Germinal center (tissue), 1 donor: ENCODE data around the gene XPR1.
A peak's percentile ranks its signal among the peaks of the same experiment; 100 is the strongest.
"Not testable (repeated sequence)": the region's sequence is repeated elsewhere in the genome, so short reads cannot be mapped to it uniquely, and the experiment has no call there.

Experiments used
- DNase-seq: peaks from one replicate; pipeline ENCODE4 v3.0.0; 2012; ENCODE audit warnings: mixed read lengths, low spot score

XPR1 gene

GRCh38 chr1:180722586-180722985 is 90.8 kb downstream of the XPR1 start:
- DNase-seq, result no peak

DNA sequence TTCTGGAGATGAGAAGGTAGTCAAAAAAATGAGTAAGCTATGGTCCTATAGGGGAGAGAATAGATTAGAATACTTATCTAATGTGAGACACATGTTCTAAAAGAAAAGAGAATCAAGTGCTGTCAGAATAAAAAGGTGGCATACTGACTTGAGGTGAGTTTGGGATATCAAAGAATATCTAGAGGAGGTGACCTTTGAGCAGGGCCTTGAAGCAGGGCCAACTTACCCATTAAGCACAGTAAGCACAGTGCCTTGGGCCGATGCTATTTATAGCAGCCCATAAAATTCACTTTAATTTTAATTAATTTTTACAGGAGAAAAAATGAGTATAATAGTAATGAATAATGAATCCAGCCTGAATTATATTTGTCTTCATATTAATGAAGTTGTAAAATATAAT is 92.2 kb downstream of the XPR1 start:
- DNase-seq, result no peak

DNA sequence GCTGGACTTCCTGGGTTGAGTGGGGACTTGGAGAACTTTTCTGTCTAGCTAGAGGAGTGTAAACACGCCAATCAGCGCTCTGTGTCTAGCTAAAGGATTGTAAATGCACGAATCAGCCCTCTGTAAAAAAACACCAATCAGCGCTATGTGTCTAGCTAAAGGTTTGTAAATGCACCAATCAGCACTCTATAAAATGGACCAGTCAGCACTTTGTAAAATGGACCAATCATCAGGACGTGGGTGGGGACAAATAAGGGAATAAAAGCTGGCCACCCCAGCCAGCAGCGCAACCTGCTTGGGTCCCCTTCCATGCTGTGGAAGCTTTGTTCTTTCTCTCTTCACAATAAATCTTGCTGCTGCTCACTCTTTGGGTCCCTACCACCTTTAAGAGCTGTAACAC is 94.2 kb downstream of the XPR1 start:
- not testable (repeated sequence) for DNase-seq

GRCh38 chr1:180727751-180728150 is 95.9 kb downstream of the XPR1 start:
- DNase-seq, result not testable (repeated sequence)

GRCh38 chr1:180728472-180729106 is 96.8 kb downstream of the XPR1 start:
- no peak for DNase-seq

DNA sequence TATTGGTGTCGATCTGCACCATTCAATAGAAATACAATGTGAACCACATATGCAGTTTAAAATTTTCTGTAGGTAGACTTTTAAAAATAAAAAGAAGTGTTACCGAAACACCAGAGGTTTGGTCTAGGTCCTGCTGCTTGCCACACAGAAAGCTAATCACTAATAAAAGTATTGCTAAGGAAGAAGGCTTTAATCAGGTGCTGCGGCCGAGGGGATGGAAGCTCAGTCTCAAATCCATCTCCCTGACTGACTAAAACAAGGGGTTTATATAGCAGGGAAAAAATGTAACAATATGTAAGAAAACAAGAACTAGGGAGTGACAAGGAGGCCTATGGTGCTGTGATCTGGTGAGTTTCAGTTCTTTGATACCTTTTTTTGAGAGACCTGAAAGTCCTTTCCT is 99.3 kb downstream of the XPR1 start:
- no peak for DNase-seq

DNA sequence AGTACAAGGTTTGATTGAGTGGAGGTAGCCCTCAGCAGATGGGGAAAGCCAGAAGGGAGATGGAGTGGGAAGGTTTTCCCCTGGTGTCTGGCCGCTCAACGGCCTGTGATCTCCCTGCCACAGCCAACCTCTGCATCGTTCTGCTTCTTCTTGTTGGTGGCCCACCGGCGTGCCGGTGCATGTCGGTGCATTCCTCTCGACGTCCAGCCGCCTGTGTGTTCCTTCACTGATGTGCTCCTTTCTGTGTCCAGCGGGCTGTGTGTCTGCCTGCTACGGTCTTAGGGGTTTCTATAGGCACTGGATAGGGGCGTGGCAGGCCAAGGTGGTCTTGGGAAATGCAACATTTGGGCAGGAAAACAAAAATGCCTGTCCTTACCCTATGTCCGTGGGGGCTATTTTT is 101.0 kb downstream of the XPR1 start:
- DNase-seq, result no peak

DNA sequence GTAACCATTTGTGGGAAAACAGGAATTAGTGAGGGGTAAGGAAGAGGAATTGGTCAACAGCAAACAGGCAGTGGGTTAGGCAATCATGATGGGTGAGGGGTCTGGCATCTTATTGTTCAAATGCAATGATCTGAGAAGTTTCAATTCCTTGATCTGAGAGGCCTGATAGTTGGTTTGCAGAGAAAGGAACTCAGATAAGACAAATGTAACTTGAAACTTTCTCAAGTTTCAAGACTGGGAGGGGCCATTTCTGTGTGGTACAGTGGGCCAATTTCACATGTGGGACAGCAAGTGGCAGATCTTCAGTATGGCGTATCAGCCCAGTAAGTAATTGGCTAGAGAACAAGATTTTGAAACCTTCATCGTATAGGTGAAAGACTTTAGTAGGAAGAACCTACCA is 102.5 kb downstream of the XPR1 start:
- DNase-seq, result no peak

DNA sequence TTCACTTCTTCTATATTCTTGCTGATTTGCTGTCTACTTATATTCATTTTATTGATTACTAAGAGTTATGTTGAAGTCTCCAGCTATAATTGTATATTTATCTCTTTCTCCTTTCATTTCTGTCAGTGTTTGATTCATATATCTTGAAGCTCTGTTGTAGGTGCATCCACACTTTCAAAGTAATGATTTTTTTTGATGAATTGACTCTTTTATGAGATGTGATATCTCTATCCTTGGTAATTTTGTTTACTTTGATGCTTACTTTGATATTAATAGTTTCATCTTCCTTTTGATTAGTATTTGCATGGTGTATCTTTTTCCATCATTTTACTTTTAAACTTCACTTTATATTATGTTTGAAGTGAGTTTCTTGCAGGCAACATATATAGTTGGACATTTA is 110.8 kb downstream of the XPR1 start:
- DNase-seq, result no peak

DNA sequence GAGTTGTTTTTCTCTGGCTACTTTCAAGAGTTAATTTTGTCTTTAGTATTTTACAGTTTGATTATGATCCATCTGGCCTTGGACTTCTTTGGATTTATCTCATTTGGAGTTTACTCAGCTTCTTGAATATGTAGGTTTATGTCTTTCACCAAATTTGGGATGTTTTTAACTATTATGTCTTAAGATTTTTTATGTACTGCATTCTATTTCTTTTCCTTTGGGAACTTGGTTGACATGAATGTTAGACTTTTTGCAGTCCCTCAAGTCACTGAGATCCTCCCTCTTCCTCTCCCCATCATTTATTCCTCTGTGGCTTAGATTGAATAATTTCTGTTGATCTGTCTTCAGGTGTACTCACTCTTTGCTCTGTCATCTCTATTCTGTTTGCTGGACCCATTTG is 112.0 kb downstream of the XPR1 start:
- DNase-seq, result no peak

DNA sequence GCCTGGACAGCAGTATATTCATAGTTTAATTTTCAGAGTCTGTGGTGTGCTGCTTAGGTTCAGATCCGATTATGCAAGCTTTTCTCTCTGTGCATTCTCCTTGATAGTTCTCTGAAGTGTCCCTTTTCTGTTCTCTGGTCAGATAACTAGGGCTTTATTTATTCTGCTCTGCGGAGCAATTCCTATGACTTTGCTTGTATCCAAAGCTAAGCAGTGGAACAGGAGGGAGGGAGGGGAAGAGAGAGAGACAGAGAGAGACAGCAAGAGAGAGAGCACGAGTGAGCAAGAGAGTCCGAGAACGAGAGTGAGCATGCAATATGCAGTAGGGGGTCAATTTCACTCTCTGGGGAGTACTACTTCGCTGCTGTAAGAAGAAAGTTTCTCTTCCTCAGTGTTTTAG is 113.3 kb downstream of the XPR1 start:
- no peak for DNase-seq

DNA sequence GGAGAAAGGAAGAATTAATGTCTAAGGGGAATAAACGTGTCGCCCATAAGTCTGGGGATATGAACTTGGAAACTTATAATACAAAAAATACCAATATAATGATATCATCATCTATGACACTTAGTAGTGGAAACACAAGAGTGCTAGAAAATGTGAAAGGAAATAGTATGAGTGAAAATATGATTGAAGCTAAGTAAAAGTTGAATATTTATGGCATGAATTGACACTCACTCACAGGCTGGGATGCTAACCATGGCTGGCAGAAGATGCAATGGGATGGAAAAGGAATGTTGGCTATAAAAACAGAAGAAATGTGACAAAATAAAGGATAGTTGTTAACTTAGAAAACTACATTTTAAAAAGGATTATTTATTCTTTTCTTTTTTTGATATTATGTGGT is 120.1 kb downstream of the XPR1 start:
- DNase-seq, result no peak

DNA sequence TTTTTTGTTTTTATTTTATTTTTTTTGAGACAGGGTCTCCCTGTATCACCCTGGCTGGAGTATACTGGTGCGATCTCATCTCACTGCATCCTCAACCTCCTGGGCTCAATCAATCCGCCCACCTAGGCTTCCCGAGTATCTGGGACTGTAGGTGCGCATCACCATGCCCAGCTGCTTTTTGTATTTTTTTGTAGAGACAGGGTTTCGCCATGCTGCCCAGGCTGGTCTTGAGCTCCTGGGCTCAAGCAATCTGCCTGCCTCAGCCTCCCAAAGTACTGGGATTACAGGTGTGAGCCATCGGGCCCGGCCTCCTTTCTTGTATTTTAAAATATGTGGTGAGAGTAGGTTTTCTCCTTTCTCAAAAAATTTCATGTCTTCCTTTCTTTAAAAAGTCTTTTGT is 122.6 kb downstream of the XPR1 start:
- no peak for DNase-seq

DNA sequence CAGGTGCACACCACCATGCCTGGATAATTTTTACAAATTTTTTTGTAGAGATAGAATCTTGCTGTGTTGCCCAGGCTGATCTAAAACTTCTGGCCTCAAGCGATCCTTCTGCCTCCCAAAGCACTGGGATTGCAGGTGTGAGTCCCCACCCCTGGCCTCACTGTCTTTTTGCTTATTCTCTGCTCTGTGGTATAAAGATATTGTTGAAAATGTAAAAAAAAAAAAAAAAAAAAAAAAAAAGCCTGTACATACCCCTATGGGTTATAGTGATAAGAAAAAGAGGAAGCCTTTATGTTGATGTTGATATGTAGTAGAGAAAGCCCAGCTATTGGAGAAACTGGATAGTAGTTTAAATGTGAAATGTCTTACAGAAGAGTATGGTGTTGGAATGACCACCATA is 125.8 kb downstream of the XPR1 start:
- no peak for DNase-seq

GRCh38 chr1:180762796-180763195 is 131.0 kb downstream of the XPR1 start:
- DNase-seq, result no peak

DNA sequence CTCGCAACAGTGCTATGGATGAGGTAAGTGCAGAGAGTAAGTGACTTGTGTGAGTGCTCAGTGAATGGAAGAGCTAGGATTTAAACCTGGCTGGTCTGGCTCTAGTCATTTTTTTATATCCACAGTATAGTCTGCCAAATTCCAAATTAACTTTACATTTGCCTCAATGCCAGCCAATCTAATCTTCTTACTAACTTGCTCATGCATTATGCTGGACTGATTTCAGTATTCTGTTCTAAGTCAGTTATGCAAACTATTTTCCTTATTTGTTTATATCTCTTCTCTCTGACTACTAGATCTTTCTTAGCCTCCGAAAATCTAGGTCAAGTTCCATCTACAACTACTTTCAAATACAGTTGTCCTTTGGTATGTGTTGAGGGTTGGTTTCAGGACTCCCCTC is 133.3 kb downstream of the XPR1 start:
- no peak for DNase-seq

- DNase-seq, result no peak
Measured at GRCh38 chr1:180769889-180770288, 138.1 kb downstream of the XPR1 start.

DNA sequence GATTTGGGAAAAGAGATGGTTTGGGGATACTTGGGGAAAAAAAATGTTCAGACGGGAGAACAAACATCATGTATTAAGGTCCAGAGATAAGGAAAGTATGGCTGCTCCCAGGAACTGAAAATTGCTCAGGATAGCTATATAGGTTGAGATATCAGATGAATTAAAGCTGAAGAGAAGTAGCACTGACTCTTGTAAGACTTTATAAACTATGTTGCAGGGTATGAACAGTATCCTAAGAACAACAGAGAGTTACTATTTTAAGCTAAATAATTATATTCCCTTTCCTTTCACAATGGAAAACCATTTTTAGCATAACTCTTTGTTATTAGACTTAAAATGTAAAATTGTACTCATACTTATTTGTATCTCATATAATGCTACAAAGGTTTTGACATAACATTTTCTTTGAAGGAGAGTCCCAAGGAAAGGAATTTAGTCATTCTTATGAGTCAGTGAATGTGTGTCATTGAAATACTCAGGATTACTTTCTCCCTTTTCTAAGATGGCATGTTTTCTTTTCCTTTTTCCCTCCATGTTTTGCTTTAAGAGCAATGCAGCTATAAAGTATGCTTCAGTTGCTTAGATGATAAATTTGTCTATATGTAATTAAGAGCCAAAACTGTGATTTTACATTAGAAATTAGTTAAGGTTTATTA is 141.5 kb downstream of the XPR1 start:
- DNase-seq, result no peak

DNA sequence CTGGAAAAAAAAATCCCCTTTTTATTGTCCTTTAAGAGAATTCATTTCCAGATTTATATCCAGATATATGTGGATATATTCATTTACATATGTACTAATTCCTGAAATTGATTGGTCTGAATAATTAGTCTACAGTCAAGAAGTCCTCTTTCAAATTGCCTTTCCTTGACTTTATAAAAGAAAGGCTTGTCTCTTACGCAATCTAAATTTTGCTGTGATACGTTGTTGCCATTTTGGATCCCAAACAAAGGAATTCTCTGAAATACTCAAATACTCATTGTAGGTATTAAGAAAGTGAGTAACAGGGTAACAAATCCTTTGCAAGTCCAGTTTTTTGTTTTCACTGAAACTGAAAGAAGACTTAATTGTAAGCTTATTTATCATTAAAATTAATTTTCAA is 144.0 kb downstream of the XPR1 start:
- DNase-seq, result no peak

DNA sequence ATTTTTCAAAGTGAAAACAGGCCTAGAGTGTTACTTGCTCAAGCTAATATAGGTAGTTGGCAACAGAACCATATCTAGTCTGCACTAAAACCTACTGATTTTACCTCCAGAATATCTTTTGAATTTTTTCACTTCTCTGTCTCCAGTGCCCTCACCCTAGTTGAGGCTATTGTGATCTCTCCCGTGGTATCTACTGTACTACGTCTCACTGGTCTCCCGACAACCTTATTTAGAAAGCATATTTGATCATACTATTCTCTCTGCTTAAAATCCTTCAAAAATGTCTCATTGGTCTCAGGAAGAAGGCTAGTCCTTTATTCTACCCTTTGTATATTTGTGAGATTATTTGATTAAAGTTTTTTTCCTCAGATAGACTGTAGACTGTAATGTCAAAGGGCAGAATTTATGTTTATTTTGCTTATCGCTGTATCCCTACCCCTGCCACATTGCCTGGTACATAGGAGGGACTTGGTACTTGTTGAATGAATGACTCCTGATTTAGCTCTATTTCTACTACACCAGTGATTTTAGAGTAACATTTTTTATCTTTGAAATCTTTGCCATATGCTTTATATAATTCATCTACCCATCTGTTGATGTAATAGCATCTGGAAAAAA is 145.4 kb downstream of the XPR1 start:
- no peak for DNase-seq

DNA sequence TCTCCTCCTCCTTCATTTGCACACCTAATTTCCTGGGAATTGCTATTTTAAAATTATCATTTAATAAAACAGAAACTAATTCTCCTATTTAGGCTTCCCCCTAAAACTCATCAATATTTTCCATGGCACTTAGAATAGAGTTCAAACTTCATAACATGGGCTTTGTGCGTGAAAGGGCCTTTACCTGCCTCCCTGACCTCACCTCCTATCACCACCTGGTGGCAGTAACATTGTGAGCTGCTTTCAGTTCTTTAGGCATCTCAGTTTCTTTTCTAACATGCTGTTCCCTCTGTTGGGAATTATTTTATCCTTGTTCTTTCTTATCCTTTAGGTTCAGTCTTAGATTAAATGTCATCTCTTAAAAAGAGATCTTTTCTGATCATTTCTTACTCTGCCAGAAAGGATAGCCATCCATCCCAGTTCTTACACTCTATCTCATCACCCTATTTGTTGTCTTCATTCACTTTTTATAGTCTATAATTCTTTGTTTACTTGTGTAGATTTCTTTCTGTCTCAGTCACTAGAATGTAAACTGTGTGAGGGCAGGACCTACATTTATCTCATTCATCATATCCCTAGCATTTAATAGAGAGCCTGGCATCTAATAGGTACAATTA is 147.1 kb downstream of the XPR1 start:
- peak; percentile 27 for DNase-seq

- no peak for DNase-seq
Measured at GRCh38 chr1:180779584-180779983, 147.8 kb downstream of the XPR1 start.

DNA sequence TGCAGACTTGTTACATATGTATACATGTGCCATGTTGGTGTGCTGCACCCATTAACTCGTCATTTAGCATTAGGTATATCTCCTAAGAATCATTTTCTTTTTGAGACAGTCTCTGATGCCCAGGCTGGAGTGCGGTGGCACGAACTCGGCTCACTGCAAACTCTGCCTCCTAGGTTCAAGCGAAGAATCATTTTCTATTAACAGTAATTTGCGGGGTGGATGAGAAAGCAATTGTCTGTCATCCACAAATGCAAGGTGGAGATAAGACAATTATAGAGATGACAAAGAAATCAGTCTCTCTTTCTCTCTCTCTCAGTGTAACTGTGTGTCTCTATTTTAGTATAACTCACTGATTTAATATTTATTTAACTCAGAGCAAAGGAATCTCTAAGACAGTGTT is 149.9 kb downstream of the XPR1 start:
- DNase-seq, result no peak
